Stimulated activated CD4-positive, alpha-beta T cell treated with anti-CD3 and anti-CD28 coated beads, Interleukin-4, amount 100 ng/mL, for 1 hour (primary cell): ENCODE data around the gene POR.
"Not testable (repeated sequence)": the region's sequence is repeated elsewhere in the genome, so short reads cannot be mapped to it uniquely, and the experiment has no call there.

ENCODE experiments used
- DNase-seq: peaks from one replicate; pipeline ENCODE4 v3.0.0-alpha.2; 2020

POR gene

GRCh38 chr7:75887669-75888369 lies 27.1 kb upstream of the POR start:
- no peak for DNase-seq

DNA sequence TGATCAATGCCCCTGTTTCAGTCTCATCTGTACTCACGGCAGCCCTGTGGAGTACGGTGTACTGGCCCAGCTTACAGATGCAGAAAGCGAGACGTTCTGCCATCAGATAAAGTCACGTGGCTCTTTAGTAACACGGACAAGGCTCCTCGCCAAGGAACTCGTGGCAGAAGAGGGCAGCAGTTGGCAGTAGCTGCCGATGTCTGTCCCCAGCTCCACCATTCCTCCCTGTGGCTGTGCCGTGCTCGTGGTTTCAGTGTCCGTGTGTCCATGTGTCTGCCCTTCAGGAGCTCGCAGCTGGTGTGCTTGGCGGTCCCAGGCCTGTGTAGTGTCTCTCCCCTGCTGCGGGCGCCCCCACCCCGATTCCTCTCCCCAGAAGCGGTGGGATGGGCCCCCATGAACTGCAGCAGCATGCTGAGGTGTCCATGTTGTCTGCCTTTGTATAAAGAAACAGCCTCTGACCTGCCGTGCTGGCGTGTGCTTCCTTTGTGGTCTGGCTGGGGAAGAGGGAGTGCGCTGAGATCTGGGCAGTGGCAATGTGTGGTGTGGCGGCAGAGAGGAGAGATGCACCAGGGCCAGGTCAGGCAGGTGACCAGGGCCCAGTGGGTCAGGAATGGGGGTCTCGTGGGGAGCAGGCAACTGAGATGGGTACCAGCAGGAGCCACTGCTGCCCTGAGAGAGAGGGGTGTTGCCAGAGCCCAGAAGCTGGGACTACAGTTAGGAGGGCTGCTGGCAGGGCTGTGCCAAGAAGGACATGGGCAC lies 26.3 kb upstream of the POR start:
- DNase-seq = no peak

DNA sequence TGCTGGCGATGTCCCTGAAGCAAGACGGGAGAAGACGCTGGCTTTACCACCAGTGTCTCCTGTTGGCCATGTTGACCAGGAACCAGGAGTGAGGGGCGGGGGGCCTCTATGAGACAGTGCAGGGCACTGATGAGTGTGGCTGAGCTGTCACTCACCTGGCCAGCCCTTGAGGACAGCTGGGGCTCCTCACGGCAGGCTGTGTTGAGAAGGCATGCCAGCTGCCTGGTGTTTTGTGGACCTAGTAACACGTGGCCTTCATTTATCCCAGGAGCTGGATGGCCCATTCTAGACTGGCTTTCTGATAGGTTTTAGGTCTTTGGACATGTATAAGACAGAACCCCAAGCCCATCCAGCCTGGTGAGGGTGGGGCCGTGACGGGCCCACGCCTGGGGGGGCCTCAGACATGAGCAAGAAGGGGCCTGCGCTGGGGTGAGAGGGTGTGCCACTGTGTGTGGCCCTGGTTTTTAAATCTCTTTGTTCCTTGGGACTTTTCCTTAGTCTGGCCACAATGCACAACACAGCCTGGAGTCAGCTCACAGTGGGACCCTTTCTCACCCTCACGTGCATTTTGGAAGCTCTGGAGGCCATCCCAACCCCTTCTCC lies 25.6 kb upstream of the POR start:
- DNase-seq = no peak

DNA sequence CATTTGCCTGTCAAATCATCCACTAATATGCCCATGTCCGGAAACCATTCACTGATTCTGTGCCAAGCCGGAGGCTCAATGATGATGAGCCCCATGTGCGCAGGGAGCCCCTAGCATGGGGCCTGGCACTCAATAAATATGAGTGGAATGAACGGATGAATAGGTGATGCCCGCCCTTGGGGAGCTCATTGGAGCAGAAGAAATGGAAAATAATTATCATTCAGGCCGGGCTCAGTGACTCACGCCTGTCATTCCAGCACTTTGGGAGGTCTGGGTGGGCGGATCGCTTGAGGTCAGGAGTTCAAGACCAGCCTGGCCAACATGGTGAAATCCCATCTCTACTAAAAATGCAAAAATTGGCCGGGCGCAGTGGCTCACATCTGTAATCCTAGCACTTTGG lies 25.1 kb upstream of the POR start:
- no peak for DNase-seq

- not testable (repeated sequence) for DNase-seq
These were observed 23.7 kb upstream of the POR start for GRCh38 chr7:75891237-75891636.

- DNase-seq = no peak
These were observed 23.0 kb upstream of the POR start for GRCh38 chr7:75891815-75892411.

DNA sequence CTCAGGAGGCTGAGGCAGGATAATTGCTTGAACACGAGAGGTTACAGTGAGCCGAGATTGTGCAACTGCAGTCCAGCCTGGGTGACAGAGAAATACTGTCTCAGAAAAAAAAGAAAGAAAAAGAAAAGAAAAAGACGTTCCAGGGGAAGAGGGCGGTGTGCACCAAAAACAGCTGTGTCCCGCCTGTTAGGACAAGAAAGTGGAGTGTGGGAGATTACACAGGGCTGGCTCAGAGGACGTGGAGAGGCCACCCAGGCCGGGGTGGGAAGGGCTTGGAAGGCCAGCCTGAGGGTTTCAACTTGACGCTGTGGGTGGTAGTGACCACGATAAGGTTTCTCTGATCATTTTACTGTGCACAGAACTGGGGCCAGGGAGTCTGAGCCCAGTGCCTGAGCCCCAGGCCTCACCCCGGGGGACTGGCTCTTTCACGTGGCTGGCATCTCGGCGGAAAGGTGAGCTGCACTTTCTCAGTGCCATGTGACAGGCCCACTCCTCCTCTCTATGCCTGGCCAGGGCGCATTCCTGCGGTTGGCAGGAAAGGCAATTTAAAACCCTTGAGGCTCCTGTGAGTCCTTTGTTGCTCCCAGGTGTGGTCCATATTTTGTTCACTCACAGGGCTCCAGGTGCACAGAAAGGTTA lies 22.2 kb upstream of the POR start:
- no peak for DNase-seq

GRCh38 chr7:75896803-75897327 lies 18.1 kb upstream of the POR start:
- DNase-seq = no peak

DNA sequence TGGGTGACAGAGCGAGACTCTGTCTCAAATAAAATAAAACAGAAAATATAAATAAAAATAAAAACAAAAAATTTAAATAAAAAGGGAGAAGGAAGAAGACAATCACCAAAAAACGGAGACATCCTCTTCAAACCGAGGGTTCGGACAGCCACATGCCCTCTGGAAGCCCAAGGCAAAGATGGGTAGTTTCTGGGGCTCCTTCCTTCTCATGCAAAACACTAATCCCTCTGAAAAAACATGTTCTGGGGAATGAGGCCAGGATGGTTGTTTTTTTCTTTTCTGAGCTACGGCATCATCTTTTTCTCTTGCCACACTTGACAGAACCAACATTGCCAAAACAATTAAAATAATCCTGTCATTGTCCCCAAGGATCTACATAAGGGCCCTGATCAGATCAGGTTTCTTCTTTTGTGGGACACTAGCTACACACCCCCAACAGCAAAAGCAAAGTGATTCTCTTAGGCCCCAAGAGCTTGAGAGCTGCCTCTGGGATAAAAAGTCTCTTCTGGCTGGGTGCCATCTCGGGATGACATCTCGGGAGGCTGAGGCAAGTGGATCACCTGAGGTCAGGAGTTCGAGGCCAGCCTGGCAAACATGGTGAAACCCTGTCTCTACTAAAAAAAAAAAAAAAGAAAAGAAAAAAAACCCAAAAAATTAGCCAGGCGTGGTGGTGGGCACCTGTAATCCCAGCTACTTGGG lies 14.2 kb upstream of the POR start:
- no peak for DNase-seq

GRCh38 chr7:75905785-75906604 lies 9.0 kb upstream of the POR start:
- DNase-seq = no peak

DNA sequence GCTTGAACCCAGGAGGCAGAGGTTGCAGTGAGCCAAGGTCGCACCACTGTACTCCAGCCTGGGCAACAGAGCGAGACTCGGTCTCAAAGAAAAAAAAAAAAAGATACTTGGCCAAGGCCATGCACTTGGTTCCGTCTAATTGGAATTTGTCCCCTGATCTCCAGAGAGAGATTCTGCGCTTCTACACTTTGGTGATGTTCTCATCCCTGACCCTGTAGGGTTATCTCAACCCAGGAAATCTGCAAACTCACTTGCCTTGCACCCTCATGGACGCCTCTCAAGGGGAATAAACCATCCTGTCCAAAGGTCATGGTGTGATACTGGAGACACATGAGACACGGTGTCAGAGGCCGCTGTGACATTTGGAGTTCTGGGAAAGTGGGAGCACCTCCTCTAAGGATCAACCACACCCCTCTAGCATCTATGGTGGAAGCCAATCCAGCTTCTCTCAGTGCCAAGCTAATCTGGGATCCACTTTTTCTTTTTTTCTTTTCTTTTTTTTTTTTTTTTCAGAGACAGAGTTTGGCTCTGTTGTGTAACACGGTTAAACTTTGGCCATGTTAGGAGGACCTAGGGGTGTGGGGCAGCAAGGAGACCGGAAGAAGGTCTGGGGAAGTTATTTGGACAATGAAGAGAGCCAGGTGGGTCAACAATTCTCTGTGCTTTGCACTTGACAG lies 7.8 kb upstream of the POR start:
- no peak for DNase-seq

- DNase-seq = not testable (repeated sequence)
These were observed 7.3 kb upstream of the POR start for GRCh38 chr7:75907668-75908039.

GRCh38 chr7:75909521-75910132 lies 5.3 kb upstream of the POR start:
- no peak for DNase-seq

GRCh38 chr7:75911186-75911585 lies 3.8 kb upstream of the POR start:
- not testable (repeated sequence) for DNase-seq

DNA sequence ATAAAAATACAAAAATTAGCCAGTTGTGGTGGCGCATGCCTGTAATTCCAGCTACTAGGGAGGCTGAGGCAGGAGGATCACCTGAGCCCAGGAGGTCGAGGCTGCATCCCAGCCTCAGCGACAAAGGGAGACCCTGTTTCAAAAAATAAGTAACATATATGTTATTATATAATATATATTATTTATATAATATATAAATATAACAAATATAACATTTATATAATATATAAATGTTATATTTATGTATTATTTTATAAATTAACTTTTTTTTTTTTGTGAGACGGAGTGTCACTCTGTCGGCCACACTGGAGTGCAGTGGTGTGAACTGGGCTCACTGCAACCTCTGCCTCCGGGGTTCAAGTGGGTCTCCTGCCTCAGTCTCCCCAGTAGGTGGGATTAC lies 1.5 kb upstream of the POR start:
- DNase-seq = no peak

- no peak for DNase-seq
These were observed 743 bp upstream of the POR start for GRCh38 chr7:75914169-75914654.

DNA sequence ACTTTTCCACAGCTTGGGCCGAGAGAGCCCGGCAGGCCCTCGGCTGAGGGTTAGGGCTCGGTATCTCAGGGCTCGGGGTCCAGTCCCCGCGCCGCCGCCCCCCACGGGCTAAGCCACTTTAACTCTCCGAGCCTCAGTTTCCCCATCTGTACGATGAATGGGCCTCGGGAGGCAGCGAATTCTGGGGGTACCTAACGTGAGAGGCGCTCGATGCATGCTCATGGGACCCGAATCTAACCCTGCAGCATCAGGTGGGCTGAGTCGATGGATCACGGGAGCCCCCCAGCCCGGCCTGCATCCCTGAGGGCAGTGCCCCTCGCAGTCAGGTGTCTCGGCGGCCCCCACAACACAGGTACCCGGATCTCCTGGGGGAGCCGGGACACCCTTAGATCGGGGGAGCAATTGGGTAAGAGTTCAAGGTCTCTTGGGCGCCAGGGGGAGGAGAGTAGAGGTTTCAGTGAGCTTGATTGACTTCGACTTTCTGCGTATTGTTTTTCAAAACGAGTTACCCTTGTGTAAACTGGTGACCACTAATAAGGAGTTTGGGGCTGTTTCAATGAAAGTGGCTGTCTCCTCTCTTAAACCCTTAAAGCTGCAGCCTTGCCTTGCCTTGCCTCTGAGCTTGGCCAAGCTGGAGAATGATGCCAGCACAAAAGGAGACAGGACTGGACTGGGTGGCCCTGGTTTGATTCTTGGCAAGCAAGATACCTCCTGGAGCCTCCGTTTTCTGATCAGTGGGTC lies 631 bp downstream of the POR start:
- DNase-seq = peak; percentile 10

GRCh38 chr7:75916259-75916658 lies 1.3 kb downstream of the POR start:
- DNase-seq = no peak
